HCT116 (cell line): ENCODE data around the gene GLA. TPM values are rescaled to one million over a fixed set of nuclear protein-coding genes. Genes with fewer than 3 reads are reported as not detected.

Source experiments
- ATAC-seq: fragments of 200-7000 bp; cut with Tn5 transposase; 2 replicates; pipeline ENCODE4 v1.9.1; 2020; ENCODE audit warnings: mild to moderate bottlenecking, moderate library complexity
- BruUV-seq: library from RNA; stranded (reverse); fragments of 400-500 nt; replicated peaks from 2 replicates; lab custom pipeline; 2021; lab: Mats Ljungman, UMichigan
- CTCF ChIA-PET: fragments of 300-600 bp; sonication (Branson Sonifier 250); formaldehyde crosslinking; loops from one replicate; lab custom pipeline; 2021; ENCODE audit warnings: antibody characterized with exemption; lab: Charles Lee
- POLR2A ChIA-PET: fragments of 300-600, 350-600 bp; sonication (Branson Sonifier 250); formaldehyde crosslinking; loops from one replicate; lab custom pipeline; 2021; ENCODE audit warnings: antibody characterized with exemption; lab: Charles Lee
- RAD21 ChIA-PET, 2 experiments: fragments of 300-600 bp; sonication (Branson Sonifier 250); formaldehyde crosslinking; loops; one replicate each; lab custom pipeline; 2023; ENCODE audit warnings: low total read pairs in 2 of 2; ENCODE audit not compliant: uncharacterized antibody in 2 of 2, unreplicated experiment in 2 of 2, low non-redundant PET in 1 of 2; lab: Charles Lee
- DNase-seq: peaks from one replicate; pipeline ENCODE4 v3.0.0-alpha.2; 2010; ENCODE audit warnings: low read depth, low spot score
- H2AFZ ChIP-seq: fragments of 200-600 bp; shearing (Covaris generic), sonication (generic); 2 replicates; pipeline ENCODE4 v1.6.1; 2017; ENCODE audit warnings: low read depth, mixed run types, mixed read lengths, antibody characterized with exemption, low read length; ENCODE audit not compliant: poor library complexity, severe bottlenecking
- H3K27ac ChIP-seq: 2 replicates; pipeline ENCODE4 v1.5.1; 2012; ENCODE audit warnings: low read depth, low read length
- H3K27me3 ChIP-seq: fragments of 200-600 bp; sonication (generic); 2 replicates; pipeline ENCODE4 v1.6.1; 2016; ENCODE audit warnings: mixed run types, low read length, mixed read lengths; ENCODE audit not compliant: insufficient read depth
- H3K36me3 ChIP-seq, 2 experiments: fragments of 200-500 bp in 1 of 2; fragments of 200-600 bp in 1 of 2; sonication (Bioruptor generic) in 1 of 2; sonication (generic) in 1 of 2; 2 replicates each; pipeline versions ENCODE4 v1.5.1 to v1.6.1; 2014 to 2016; ENCODE audit warnings: low read length in 2 of 2, inconsistent platforms in 1 of 2, mixed read lengths in 1 of 2, mixed run types in 1 of 2; ENCODE audit not compliant: insufficient read depth in 2 of 2, control insufficient read depth in 1 of 2
- H3K4me1 ChIP-seq, 2 experiments: fragments of 200-600 bp in 1 of 2; sonication (generic) in 1 of 2; 2 replicates each; pipeline versions ENCODE4 v1.5.1 to v1.6.1; 2012 to 2017; ENCODE audit warnings: low read length in 2 of 2, inconsistent platforms in 1 of 2, mild to moderate bottlenecking in 1 of 2, mixed read lengths in 1 of 2, mixed run types in 1 of 2, moderate library complexity in 1 of 2; ENCODE audit not compliant: insufficient read depth in 2 of 2, control insufficient read depth in 1 of 2
- H3K4me2 ChIP-seq: fragments of 200-600 bp; sonication (generic); 2 replicates; pipeline ENCODE4 v1.6.1; 2017; ENCODE audit warnings: mixed run types, low read length, mixed read lengths
- H3K4me3 ChIP-seq, 2 experiments: fragments of 200-600 bp in 1 of 2; sonication (generic) in 1 of 2; replicated peaks in 1 of 2; 2 replicates each; pipeline ENCODE4 v1.5.1; 2011 to 2016; ENCODE audit warnings: low read length in 2 of 2, control low read depth in 1 of 2, low read depth in 1 of 2, mild to moderate bottlenecking in 1 of 2, mixed read lengths in 1 of 2, mixed run types in 1 of 2
- H3K79me2 ChIP-seq: fragments of 200-600 bp; sonication (generic); 2 replicates; pipeline ENCODE4 v1.6.1; 2017; ENCODE audit warnings: mild to moderate bottlenecking, mixed run types, low read length, moderate library complexity, mixed read lengths; ENCODE audit not compliant: insufficient read depth
- H3K9ac ChIP-seq: fragments of 200-600 bp; sonication (generic); 2 replicates; pipeline ENCODE4 v1.6.1; 2016; ENCODE audit warnings: low read length, mixed read lengths
- H3K9me2 ChIP-seq: fragments of 200-600 bp; sonication (generic), shearing (Covaris generic); 2 replicates; pipeline ENCODE4 v1.6.1; 2017; ENCODE audit warnings: mixed run types, mild to moderate bottlenecking, moderate library complexity; ENCODE audit not compliant: insufficient read depth
- H3K9me3 ChIP-seq, 2 experiments: fragments of 200-500 bp in 1 of 2; fragments of 200-600 bp in 1 of 2; sonication (Bioruptor generic) in 1 of 2; sonication (generic) in 1 of 2; 2 replicates each; pipeline ENCODE4 v1.6.1; 2014 to 2017; ENCODE audit warnings: low read length in 2 of 2, mixed read lengths in 2 of 2, inconsistent platforms in 1 of 2, low read depth in 1 of 2, mild to moderate bottlenecking in 1 of 2, mixed run types in 1 of 2, moderate library complexity in 1 of 2; ENCODE audit not compliant: control insufficient read depth in 1 of 2, insufficient read depth in 1 of 2
- H4K20me1 ChIP-seq: fragments of 200-600 bp; sonication (generic), shearing (Covaris generic); 2 replicates; pipeline ENCODE4 v1.6.1; 2017; ENCODE audit warnings: mixed run types, mild to moderate bottlenecking, moderate library complexity; ENCODE audit not compliant: insufficient read depth
- EGR1 ChIP-seq: IDR thresholded peaks from 2 replicates; pipeline ENCODE4 v1.6.1; 2012; ENCODE audit warnings: low read depth
- EZH2phosphoT487 ChIP-seq: fragments of 200-600 bp; IDR thresholded peaks from 2 replicates; pipeline ENCODE4 v1.6.1; 2018; ENCODE audit warnings: antibody characterized with exemption, borderline replicate concordance
- JUND ChIP-seq: IDR thresholded peaks from 2 replicates; pipeline ENCODE4 v1.6.1; 2012
- MAX ChIP-seq: IDR thresholded peaks from 2 replicates; pipeline ENCODE4 v1.6.1; 2012
- RAD21 ChIP-seq: IDR thresholded peaks from 2 replicates; pipeline ENCODE4 v1.6.1; 2012; ENCODE audit warnings: low read depth, mild to moderate bottlenecking
- REST ChIP-seq: IDR thresholded peaks from 2 replicates; pipeline ENCODE4 v1.6.1; 2012; ENCODE audit warnings: low read depth
- SP1 ChIP-seq: IDR thresholded peaks from 2 replicates; pipeline ENCODE4 v1.6.1; 2012; ENCODE audit warnings: low read depth
- YY1 ChIP-seq: IDR thresholded peaks from 2 replicates; pipeline ENCODE4 v1.6.1; 2011; ENCODE audit warnings: low read length, low read depth, moderate library complexity, mild to moderate bottlenecking; ENCODE audit not compliant: insufficient replicate concordance; ENCODE audit errors: extremely low read depth
- ZFX ChIP-seq: fragments of 450-650 bp; IDR thresholded peaks from 2 replicates; pipeline ENCODE4 v1.6.1; 2017
- intact Hi-C: fragments of 100-400 bp; cut with micrococcal nuclease; formaldehyde crosslinking; loops from 2 replicates; pipeline ENCODE4 v1.10.0; 2022
- total RNA-seq: library from RNA; stranded (reverse); gene quantifications from one replicate; pipeline ENCODE4 v1.2.1, GENCODE V29; 2021; ENCODE audit not compliant: unreplicated experiment

The GLA gene
- total RNA-seq, 1 experiment from 2014 or later, result 40.8 TPM

- TF ChIP-seq REST, result no peak
- no peak for TF ChIP-seq JUND
- TF ChIP-seq MAX, result no peak
- TF ChIP-seq, all 23 proteins: peak for 0
Observed at GRCh38 chrX:101399825-101400224, 7.9 kb downstream of the GLA start (continued).

- DNase-seq, result no peak
- H3K4me1 ChIP-seq, result no peaks in the 10 kb centered on the region
- CTCF ChIA-PET, result no interaction called here
- TF ChIP-seq EGR1 (no peak), ZFX (no peak), SP1 (no peak), EZH2phosphoT487 (no peak), RAD21 (no peak), YY1 (no peak)
- TF ChIP-seq, all 23 proteins: peak for 0
- H2AFZ ChIP-seq, result no peak overlapping the region
- H3K4me2 ChIP-seq, result no peak overlapping the region
- H3K27me3 ChIP-seq, result no peaks in the 10 kb centered on the region
- H3K9me2 ChIP-seq, result no peaks in the 10 kb centered on the region
- H3K36me3 ChIP-seq, result peaks cover 3 to 7% of the 10 kb centered on the region in 2 experiments; a peak in 3 of 4 replicates
- H3K9me3 ChIP-seq, result no peaks in the 10 kb centered on the region
- ChIA-PET POLR2A (no interaction called here), RAD21 (no interaction called here)
- H4K20me1 ChIP-seq, result no peaks in the 10 kb centered on the region
- intact Hi-C loops, result no loop called here
- no peak overlapping the region for H3K27ac ChIP-seq
- H3K4me3 ChIP-seq, result no peak overlapping the region
- H3K9ac ChIP-seq, result no peak overlapping the region
- H3K79me2 ChIP-seq, result peaks cover 7% of the 10 kb centered on the region
- no peak for ATAC-seq
- BruUV-seq, result no TSS peak
Observed at GRCh38 chrX:101398694-101399093, 9.0 kb downstream of the GLA start.
